AG04450 (cell line): ENCODE results near the gene POLR1H. TPM values are rescaled to one million over a fixed set of nuclear protein-coding genes. Genes with fewer than 3 reads are reported as not detected.
"Not testable (repeated sequence)": the region's sequence is repeated elsewhere in the genome, so short reads cannot be mapped to it uniquely, and the experiment has no call there.

ENCODE experiments used
- CTCF ChIA-PET: fragments of 300-600, 350-600 bp; formaldehyde crosslinking; extraction: SDS; loops from one replicate; lab custom pipeline; 2022; ENCODE audit warnings: antibody characterized with exemption, inconsistent platforms; lab: Charles Lee
- POLR2A ChIA-PET: fragments of 350-600 bp; formaldehyde crosslinking; extraction: SDS; loops from one replicate; lab custom pipeline; 2021; ENCODE audit warnings: antibody characterized with exemption, inconsistent platforms; lab: Yijun Ruan, JAX
- DNase-seq: peaks from one replicate; pipeline ENCODE4 v3.0.0-alpha.2; 2011; ENCODE audit warnings: low read depth, low spot score
- H3K27ac ChIP-seq: one replicate; pipeline ENCODE4 v1.5.1; 2012; ENCODE audit warnings: low read depth, low read length, control low read depth
- H3K27me3 ChIP-seq: one replicate; pipeline ENCODE4 v1.6.0; 2012; ENCODE audit warnings: low read length; ENCODE audit not compliant: control insufficient read depth, insufficient read depth
- H3K4me3 ChIP-seq: 2 replicates; pipeline ENCODE4 v1.5.1; 2011; ENCODE audit warnings: mild to moderate bottlenecking, low read depth, low read length, control low read depth
- H3K9me3 ChIP-seq: 2 replicates; pipeline ENCODE4 v1.5.1; 2012; ENCODE audit warnings: low read length; ENCODE audit not compliant: control insufficient read depth, insufficient read depth
- CTCF ChIP-seq: IDR thresholded peaks from 2 replicates; pipeline ENCODE4 v1.5.1; 2011; ENCODE audit warnings: low read depth, low read length, control low read depth, inconsistent platforms
- polyA plus RNA-seq: library from polyadenylated mRNA; depleted of rRNA; stranded (reverse); fragments of >200 nt; gene quantifications from 2 replicates; pipeline ENCODE4 v1.2.3, GENCODE V29; 2011

POLR1H gene
- polyA plus RNA-seq, 1 experiment = 25.0 TPM

- H3K9me3 ChIP-seq = no peaks in the 10 kb centered on the region
- no peaks in the 10 kb centered on the region for H3K27me3 ChIP-seq
- ChIA-PET CTCF (no interaction called here), POLR2A (no interaction called here)
- DNase-seq = no peak
- H3K27ac ChIP-seq = no peak overlapping the region
- TF ChIP-seq CTCF = no peak
- H3K4me3 ChIP-seq = no peak overlapping the region
These were observed 38.9 kb upstream of the POLR1H start for GRCh38 chr6:30022189-30022588.

- H3K27me3 ChIP-seq, H3K9me3 ChIP-seq, H3K27ac ChIP-seq, POLR2A ChIA-PET, DNase-seq, H3K4me3 ChIP-seq: not testable (repeated sequence)
- CTCF ChIA-PET = interaction anchor here (1.0 kb wide), 1 partner anchor 10 kb away, joined by 4 read pairs; no protein-coding TSS in a partner anchor
These were observed 38.4 kb upstream of the POLR1H start for GRCh38 chr6:30022712-30023111.

- H3K27me3 ChIP-seq = no peaks in the 10 kb centered on the region
- H3K9me3 ChIP-seq = no peaks in the 10 kb centered on the region
- no peak for DNase-seq
- ChIA-PET POLR2A (no interaction called here), CTCF (interaction anchor here (0.7 to 1.5 kb wide), 3 partner anchors 12 to 106 kb away, joined by 3 to 4 read pairs (median 3); no protein-coding TSS in a partner anchor)
- no peak overlapping the region for H3K27ac ChIP-seq
- no peak overlapping the region for H3K4me3 ChIP-seq
- TF ChIP-seq CTCF = no peak
These were observed 35.9 kb upstream of the POLR1H start for GRCh38 chr6:30025186-30025585.

- Histone ChIP-seq H3K9me3 (no peaks in the 10 kb centered on the region), H3K4me3 (no peak overlapping the region), H3K27ac (no peak overlapping the region), H3K27me3 (no peaks in the 10 kb centered on the region)
- ChIA-PET CTCF (interaction anchor here (1.0 to 1.6 kb wide), 2 partner anchors 11 to 72 kb away, joined by 3 read pairs; no protein-coding TSS in a partner anchor), POLR2A (no interaction called here)
- no peak for TF ChIP-seq CTCF
- DNase-seq = no peak
These were observed 31.5 kb upstream of the POLR1H start for GRCh38 chr6:30029588-30029987.

- H3K27me3 ChIP-seq = no peaks in the 10 kb centered on the region
- ChIA-PET CTCF (interaction anchor here (0.6 to 1.4 kb wide), 2 partner anchors 112 to 183 kb away, joined by 5 read pairs; no protein-coding TSS in a partner anchor), POLR2A (no interaction called here)
- no peak for TF ChIP-seq CTCF
- H3K9me3 ChIP-seq = no peaks in the 10 kb centered on the region
- H3K4me3 ChIP-seq = no peak overlapping the region
- H3K27ac ChIP-seq = no peak overlapping the region
- no peak for DNase-seq
These were observed 29.7 kb upstream of the POLR1H start for GRCh38 chr6:30031381-30031780.

GRCh38 chr6:30033440-30033839 is 27.6 kb upstream of the POLR1H start:
- not testable (repeated sequence) for H3K27ac ChIP-seq, H3K27me3 ChIP-seq, H3K9me3 ChIP-seq, H3K4me3 ChIP-seq
- CTCF ChIA-PET = interaction anchor here (0.7 to 1.4 kb wide), 3 partner anchors 186 to 383 kb away, joined by 3 to 4 read pairs (median 3); no protein-coding TSS in a partner anchor
- POLR2A ChIA-PET = interaction anchor here (1.8 kb wide), 1 partner anchor 28 kb away, joined by 6 read pairs; the partner anchor contains the start of gene POLR1H
- DNase-seq = peak; percentile 20
